ENCODE measurements around the gene IMMP2L. TPM values are rescaled to one million over a fixed set of nuclear protein-coding genes. Genes with fewer than 3 reads are reported as not detected.

Gene IMMP2L
- total RNA-seq, 4 donors from 2014 or later = 13.5 to 23.7 (median 18.3) TPM

GRCh38 chr7:110891197-110891596 is 671.1 kb downstream of the IMMP2L start:
- WGBS, 2 donors = 89 to 92% methylated on average over 2 of the region's 2 CpGs
- H3K4me1 ChIP-seq = peaks cover 0 to 5% (median 0%) of the 10 kb centered on the region in 4 donors

DNA sequence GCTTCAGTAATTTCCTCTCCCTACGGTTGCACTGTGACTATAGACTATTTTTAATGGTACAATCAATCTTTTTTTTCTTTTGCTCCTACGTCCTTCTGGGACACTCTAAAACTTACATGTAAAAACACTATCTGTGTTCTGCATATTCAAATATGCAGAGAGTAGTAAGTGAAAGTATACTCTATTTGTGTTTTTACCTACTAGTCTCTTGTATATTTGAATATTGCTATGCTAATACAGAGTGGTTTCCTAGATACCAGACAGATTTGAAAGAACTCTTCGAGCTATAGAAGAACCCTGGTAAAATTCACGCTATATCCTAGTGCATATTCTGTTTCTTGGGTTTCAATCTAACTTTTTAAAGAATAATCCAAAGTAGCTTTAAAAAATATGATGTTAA is 672.2 kb downstream of the IMMP2L start:
- Histone ChIP-seq H3K27ac (no peak overlapping the region), H3K27me3 (no peaks in the 10 kb centered on the region), H3K36me3 (no peaks in the 10 kb centered on the region), H3K4me3 (no peak overlapping the region), H3K4me1 (peaks cover 0 to 5% (median 0%) of the 10 kb centered on the region in 4 donors), H3K9me3 (no peaks in the 10 kb centered on the region)
- TF ChIP-seq POLR2A (IDR thresholded peaks at IDR 0.05) = no peak
- no peak for TF ChIP-seq EP300 (IDR thresholded peaks at IDR 0.05)
- TF ChIP-seq, protein P1, sequence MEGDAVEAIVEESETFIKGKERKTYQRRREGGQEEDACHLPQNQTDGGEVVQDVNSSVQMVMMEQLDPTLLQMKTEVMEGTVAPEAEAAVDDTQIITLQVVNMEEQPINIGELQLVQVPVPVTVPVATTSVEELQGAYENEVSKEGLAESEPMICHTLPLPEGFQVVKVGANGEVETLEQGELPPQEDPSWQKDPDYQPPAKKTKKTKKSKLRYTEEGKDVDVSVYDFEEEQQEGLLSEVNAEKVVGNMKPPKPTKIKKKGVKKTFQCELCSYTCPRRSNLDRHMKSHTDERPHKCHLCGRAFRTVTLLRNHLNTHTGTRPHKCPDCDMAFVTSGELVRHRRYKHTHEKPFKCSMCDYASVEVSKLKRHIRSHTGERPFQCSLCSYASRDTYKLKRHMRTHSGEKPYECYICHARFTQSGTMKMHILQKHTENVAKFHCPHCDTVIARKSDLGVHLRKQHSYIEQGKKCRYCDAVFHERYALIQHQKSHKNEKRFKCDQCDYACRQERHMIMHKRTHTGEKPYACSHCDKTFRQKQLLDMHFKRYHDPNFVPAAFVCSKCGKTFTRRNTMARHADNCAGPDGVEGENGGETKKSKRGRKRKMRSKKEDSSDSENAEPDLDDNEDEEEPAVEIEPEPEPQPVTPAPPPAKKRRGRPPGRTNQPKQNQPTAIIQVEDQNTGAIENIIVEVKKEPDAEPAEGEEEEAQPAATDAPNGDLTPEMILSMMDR (IDR thresholded peaks at IDR 0.05) = no peak
- no peak for DNase-seq (ENCODE audit: low spot score in 2 of 2)
- 91 to 92% methylated on average over 4 of the region's 4 CpGs for WGBS, 2 donors

More at GRCh38 chr7:110891197-110891596, 671.1 kb downstream of the IMMP2L start:
- Histone ChIP-seq H3K27ac (no peak overlapping the region), H3K4me3 (no peak overlapping the region), H3K27me3 (no peaks in the 10 kb centered on the region), H3K9me3 (no peaks in the 10 kb centered on the region), H3K36me3 (no peaks in the 10 kb centered on the region)
- no peak for TF ChIP-seq POLR2A (IDR thresholded peaks at IDR 0.05)
- no peak for TF ChIP-seq EP300 (IDR thresholded peaks at IDR 0.05)
- no peak for DNase-seq (ENCODE audit: low spot score in 2 of 2)

DNA sequence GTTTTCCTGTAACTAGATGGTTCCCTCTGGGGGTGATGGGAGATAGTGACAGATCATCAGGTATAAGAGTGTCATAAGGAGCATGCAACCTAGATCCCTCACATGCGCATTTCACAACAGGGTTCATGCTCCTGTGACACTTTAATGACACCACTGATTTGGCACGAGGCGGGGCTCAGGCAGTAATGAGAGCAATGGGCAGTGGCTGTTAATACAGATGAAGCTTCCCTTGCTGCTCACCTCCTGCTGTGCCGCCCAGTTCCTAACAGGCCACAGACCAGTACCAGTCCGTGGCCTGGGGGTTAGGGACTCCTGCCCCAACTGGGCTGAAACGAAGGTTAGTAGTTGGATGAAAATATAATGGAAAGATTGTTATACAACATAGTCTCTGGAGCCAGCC is 673.0 kb downstream of the IMMP2L start:
- Histone ChIP-seq H3K27me3 (no peaks in the 10 kb centered on the region), H3K4me3 (no peak overlapping the region), H3K9me3 (no peaks in the 10 kb centered on the region), H3K27ac (no peak overlapping the region), H3K36me3 (no peaks in the 10 kb centered on the region), H3K4me1 (peaks cover 0 to 5% (median 0%) of the 10 kb centered on the region in 4 donors)
- WGBS, 2 donors = 84 to 89% methylated on average over 6 of the region's 6 CpGs
- TF ChIP-seq, protein P1 (IDR thresholded peaks at IDR 0.05) = no peak
- TF ChIP-seq EP300 (IDR thresholded peaks at IDR 0.05) (no peak), POLR2A (IDR thresholded peaks at IDR 0.05) (no peak)
- DNase-seq (ENCODE audit: low spot score in 2 of 2) = no peak

DNA sequence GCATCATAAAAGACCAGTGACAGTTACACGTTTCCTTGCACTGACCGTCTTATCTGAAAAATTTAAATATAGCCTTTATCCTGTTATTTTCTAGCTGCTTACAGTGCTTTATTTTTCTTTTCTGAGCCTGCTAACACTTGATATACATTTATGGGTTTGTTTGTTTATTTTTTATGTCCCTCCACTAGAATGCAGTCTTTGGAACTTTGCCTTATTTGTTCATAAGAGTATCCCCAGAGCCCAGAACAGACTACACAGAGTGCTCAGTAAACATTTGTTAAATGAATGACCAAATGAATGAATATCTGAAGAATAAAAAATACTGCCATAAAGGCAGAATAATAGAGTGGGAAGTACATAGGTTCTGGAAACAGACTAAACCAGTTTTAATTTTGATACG is 673.7 kb downstream of the IMMP2L start:
- Histone ChIP-seq H3K36me3 (no peaks in the 10 kb centered on the region), H3K27me3 (no peaks in the 10 kb centered on the region), H3K27ac (no peak overlapping the region), H3K9me3 (no peaks in the 10 kb centered on the region), H3K4me3 (no peak overlapping the region), H3K4me1 (peaks cover 0 to 5% (median 0%) of the 10 kb centered on the region in 4 donors)
- no peak for DNase-seq (ENCODE audit: low spot score in 2 of 2)
- whole genome bisulfite sequencing, 2 donors = 70 to 71% methylated on average over 3 of the region's 3 CpGs
- TF ChIP-seq POLR2A (IDR thresholded peaks at IDR 0.05) (no peak), EP300 (IDR thresholded peaks at IDR 0.05) (no peak)
- TF ChIP-seq, protein P1 (IDR thresholded peaks at IDR 0.05) = no peak

DNA sequence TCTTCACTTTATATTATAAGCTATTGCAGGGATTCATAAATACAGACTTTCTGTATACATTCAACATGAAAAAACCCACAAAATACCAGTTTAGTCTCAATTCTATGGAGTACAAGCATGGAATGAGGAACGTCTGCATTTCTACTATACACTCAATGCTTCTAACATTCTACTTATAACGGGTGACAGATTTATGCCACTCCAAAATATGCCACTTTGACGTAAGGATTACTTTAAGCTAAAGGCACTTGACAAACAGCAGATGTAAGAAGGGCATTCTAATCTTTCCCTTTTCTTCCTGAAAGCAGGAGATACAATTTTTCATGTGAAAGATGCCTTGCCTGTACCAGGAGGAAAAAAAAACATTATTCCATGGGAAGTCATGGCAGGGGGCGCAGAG is 676.8 kb downstream of the IMMP2L start:
- 81 to 89% methylated on average over 4 of the region's 4 CpGs for WGBS, 2 donors
- Histone ChIP-seq H3K9me3 (no peaks in the 10 kb centered on the region), H3K4me1 (peaks cover 0 to 12% (median 0%) of the 10 kb centered on the region in 4 donors), H3K27ac (no peak overlapping the region), H3K27me3 (no peaks in the 10 kb centered on the region), H3K4me3 (no peak overlapping the region), H3K36me3 (no peaks in the 10 kb centered on the region)
- TF ChIP-seq EP300 (IDR thresholded peaks at IDR 0.05) = no peak
- DNase-seq (ENCODE audit: low spot score in 2 of 2) = no peak

DNA sequence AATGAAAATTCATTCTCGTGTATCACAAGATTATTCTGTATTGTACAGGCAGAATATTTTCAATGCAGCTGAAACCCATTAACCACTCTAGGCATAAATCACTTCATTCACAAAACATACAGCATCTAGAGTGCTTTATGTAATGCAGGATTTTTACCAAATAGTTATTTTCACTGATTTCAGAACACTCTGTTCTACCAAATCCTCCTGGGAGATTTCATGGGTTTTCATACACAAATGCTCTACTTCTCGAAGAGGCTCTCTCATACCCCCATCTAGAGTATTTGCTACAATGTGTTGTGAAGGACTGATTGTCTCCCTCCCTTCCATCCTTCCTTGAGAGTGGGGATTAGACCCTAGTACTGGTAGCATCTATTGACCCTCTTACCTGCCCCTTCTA is 680.6 kb downstream of the IMMP2L start:
- peak overlapping the region in 2 of 4 donors; percentile 13 to 75 for H3K27ac ChIP-seq
- no peaks in the 10 kb centered on the region for H3K27me3 ChIP-seq
- TF ChIP-seq EP300 (IDR thresholded peaks at IDR 0.05) (peak in 1 of 2 donors; percentile 39), POLR2A (IDR thresholded peaks at IDR 0.05) (no peak)
- no peaks in the 10 kb centered on the region for H3K36me3 ChIP-seq
- no peak for DNase-seq (ENCODE audit: low spot score in 2 of 2)
- no peaks in the 10 kb centered on the region for H3K9me3 ChIP-seq
- H3K4me3 ChIP-seq = no peak overlapping the region
- peaks cover 0 to 8% (median 0%) of the 10 kb centered on the region in 4 donors for H3K4me1 ChIP-seq
- 52 to 66% methylated on average over 2 of the region's 2 CpGs for WGBS, 2 donors

GRCh38 chr7:110880971-110881370 is 681.3 kb downstream of the IMMP2L start:
- no peaks in the 10 kb centered on the region for H3K27me3 ChIP-seq
- peak overlapping the region in 1 of 4 donors; percentile 9 for H3K27ac ChIP-seq
- H3K4me1 ChIP-seq = peaks cover 0 to 8% (median 0%) of the 10 kb centered on the region in 4 donors
- no peaks in the 10 kb centered on the region for H3K9me3 ChIP-seq
- H3K4me3 ChIP-seq = no peak overlapping the region
- DNase-seq (ENCODE audit: low spot score in 2 of 2) = no peak
- no peak for TF ChIP-seq POLR2A (IDR thresholded peaks at IDR 0.05)
- no peak for TF ChIP-seq EP300 (IDR thresholded peaks at IDR 0.05)
- TF ChIP-seq, protein P1 (IDR thresholded peaks at IDR 0.05) = no peak
- no peaks in the 10 kb centered on the region for H3K36me3 ChIP-seq
